Activated gamma-delta T cell treated with anti-CD3 and anti-CD28 coated beads, Interleukin-2, amount 50 U/mL, for 16 hours (primary cell): ENCODE results near the gene GCGR.

Experiments used
- DNase-seq: peaks from one replicate; pipeline ENCODE4 v3.0.0-alpha.2; 2020; ENCODE audit warnings: low read depth

The GCGR gene

GRCh38 chr17:81803728-81804558, at the start of gene GCGR:
GCGR (plus strand) TSS chr17:81804150; CDS start chr17:81809019, 4,869 bp downstream.
- DNase-seq: no peak

GRCh38 chr17:81792675-81793615, 11.0 kb upstream of the GCGR start:
- no peak for DNase-seq

- no peak for DNase-seq
These were observed 9.9 kb upstream of the GCGR start for GRCh38 chr17:81794074-81794476.

DNA sequence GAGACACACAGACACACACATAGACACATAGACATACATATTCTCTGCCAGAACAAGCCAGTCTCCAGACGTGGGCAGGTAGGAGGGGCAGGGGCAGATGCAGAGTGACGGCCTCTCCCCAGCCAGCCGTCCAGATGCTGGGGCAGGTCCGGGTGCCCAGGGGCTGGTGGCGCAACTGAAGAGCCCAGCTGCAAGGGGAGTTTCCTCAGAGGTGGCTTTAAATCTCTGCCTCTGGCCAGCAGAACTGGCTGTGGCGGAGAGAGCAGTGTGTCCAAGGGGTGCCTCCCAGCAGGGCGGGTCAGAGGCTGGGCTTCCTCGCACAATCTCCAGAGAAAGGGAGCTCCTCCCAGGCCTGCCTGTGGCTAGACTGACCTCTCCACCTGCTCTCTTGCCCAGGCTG, 9.4 kb upstream of the GCGR start:
- DNase-seq: no peak

DNA sequence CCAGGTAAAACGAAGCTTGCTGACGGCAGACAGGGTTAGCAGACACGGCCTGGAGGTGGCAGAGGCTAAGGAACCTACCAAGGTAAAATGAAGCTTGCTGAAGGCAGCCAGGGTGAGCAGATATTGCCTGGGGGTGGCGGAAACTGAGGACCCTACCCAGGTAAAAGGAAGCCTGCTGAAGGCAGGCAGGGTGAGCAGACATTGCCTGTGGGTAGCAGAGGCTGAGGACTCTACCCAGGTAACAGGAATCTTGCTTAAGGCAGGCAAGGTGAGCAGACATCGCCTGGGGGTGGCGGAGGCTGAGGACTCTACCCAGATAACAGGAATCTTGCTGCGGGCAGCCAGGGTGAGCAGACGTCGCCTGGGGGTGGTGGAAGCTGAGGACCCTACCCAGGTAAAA, 2.6 kb upstream of the GCGR start:
- DNase-seq: no peak

- no peak for DNase-seq
These were observed 1.7 kb upstream of the GCGR start for GRCh38 chr17:81802048-81802758.

GRCh38 chr17:81802856-81803643, 900 bp upstream of the GCGR start:
- no peak for DNase-seq

DNA sequence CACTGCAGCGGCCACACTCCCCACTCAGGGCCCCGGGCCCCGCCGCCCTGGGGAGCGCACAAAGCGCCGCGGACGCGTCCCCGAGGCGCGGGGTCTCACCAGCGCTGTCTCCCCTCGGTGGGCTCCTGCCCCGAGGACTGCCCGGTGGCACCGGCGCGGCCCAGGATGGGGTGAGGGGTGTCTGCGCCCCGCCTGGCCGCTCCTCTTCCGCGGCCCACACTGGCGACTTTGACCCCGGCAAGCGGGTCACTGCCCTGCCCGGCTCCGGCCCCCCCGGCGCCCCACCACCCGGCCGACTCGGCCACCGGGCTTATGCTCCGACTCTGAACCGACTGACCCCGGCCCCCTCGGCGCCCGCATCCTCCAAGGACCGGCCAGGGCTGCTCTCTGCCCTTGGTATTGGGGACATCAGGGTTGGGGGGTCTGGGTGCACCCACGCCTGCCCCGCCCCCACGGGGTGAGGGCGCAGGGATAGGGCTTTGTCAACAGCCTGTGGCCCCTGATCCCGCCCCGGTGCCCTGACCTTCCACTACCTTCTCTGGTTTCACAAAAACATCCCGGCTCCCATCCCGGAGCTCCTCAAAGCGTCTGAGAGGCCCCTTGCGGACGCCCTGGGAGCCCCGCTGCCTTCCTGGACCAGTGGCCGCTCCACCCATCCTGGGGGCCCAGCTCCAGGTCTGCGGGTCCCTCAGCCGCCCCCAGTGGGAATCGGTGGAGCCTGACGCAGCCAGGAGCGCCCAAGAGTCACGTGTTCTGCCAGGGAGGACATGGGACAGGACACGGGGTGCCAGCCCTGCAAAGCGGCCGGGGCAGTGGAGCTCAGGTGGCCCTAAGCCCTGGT, 829 bp downstream of the GCGR start:
- DNase-seq: no peak

DNA sequence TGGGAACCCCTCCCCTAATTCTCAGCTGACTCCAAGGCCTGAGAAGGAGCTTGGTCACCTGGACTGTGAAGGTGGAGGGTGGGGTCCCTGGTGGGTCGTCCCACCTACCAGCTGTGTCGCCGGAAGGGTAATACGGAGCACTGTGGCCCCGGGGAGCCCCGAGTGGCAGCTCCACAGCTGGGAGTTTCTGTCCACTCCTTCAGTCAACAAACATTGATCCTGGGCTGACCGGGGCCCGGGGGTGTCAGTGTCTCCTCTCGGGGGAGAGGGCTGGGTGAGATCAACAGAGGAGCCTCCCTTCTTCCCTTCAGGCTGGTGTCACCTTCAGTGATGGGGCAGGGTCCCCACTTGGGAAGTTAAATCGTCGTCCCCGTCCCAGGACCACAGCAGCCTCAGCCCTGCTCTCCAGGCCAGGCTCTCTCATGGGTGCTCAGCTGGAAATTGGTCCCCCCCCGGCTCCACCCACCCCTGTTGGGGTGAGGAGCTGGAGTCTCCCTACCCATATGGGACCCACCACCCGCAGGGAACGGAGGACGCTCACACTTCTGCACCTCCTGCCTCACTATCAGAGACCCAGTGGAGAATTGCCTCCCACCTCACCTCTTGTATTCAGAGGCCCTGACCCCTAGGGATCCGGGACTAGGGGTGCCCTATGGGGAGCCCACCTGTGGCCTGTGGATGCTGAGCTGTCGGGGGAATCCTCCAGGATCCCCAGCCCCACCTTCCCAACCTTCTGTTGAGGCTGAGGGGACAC, 1.9 kb downstream of the GCGR start:
- DNase-seq: no peak

GRCh38 chr17:81806461-81807209, 2.7 kb downstream of the GCGR start:
- DNase-seq: no peak

- no peak for DNase-seq
These were observed 3.3 kb downstream of the GCGR start for GRCh38 chr17:81807210-81807719.

DNA sequence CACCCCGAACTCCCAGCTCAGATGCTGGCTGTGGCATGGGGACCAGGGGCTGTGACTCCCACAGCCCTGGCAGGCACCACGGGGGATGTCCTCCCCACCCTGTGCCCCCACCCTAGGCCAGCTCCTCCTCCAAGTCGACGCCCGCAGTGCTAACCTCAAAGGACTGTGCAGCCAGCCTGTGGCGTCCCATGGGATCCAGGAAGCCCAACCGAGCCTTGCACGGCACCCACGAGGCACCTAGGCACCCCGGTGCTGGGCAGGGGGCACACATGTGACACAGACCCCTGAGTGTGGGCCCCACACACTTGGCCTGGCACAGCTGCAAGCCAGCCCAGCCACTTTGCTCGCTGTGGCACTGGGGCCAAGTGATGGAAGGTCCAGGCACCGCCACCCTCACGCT, 3.9 kb downstream of the GCGR start:
- DNase-seq: no peak

DNA sequence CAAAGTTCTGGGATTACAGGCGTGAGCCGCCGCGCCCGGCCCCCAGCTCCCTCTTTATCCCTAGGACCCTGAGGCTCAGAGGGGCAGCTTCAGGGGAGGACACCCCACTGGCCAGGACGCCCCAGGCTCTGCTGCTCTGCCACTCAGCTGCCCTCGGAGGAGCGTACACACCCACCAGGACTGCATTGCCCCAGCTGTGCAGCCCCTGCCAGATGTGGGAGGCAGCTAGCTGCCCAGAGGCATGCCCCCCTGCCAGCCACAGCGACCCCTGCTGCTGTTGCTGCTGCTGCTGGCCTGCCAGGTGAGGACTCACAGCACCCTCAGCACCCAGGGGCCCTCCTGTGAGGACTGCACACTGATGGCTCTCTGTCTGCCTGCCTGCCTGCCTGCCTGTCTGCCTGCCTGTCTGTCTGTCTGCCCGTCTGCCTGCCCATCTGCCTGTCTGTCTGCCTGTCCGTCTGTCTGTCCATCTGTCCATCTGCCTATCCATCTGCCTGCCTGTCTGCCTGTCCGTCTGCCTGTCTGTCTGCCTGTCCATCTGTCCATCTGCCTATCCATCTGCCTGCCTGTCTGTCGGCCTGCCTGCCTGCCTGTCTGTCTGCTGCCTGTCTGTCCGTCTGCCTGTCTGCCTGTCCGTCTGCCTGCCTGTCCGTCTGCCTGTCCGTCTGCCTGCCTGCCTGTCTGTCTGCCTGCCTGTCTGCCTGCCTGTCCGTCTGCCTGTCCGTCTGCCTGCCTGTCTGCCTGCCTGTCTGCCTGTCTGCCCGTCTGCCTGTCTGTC, 5.0 kb downstream of the GCGR start:
- DNase-seq: no peak

GRCh38 chr17:81809556-81809998, 5.6 kb downstream of the GCGR start:
- DNase-seq: no peak

DNA sequence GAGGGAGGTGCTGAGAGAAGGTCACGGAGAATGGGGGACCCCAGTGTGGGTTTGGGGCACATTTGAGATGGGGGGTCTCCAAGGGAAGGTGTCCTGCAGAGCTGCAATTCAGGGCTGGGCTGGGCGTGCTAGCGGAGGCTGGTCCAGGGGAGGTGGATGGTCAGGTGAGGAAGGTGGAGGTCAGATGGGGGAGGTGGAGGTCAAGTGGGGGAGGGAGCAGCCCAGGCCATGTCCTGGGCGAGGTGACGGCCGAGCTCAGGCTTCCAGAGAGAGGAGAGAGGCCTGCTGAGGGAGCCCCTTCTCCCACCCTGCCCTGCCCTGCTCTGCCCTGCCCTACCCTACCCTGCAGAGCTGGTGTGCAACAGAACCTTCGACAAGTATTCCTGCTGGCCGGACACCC, 6.5 kb downstream of the GCGR start:
- no peak for DNase-seq

DNA sequence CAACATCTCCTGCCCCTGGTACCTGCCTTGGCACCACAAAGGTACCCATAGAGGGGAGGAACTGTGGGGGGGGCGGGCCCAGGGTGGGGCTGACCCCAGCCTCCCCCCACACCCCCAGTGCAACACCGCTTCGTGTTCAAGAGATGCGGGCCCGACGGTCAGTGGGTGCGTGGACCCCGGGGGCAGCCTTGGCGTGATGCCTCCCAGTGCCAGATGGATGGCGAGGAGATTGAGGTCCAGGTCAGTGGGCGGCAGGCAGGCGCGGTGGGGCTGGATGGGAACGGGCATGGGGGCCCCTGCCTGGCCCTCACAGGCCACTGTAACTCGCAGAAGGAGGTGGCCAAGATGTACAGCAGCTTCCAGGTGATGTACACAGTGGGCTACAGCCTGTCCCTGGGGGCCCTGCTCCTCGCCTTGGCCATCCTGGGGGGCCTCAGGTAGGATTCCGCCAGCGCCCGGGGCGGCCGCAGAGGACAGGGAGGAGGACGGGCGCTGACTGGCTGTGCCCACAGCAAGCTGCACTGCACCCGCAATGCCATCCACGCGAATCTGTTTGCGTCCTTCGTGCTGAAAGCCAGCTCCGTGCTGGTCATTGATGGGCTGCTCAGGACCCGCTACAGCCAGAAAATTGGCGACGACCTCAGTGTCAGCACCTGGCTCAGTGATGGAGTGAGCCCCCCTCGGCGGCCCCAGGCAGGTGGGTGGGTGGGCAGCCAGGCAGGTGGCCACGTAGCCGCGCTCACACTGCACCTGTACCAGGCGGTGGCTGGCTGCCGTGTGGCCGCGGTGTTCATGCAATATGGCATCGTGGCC, 7.1 kb downstream of the GCGR start:
- no peak for DNase-seq
